H9 (cell line): ENCODE results near the gene TBC1D22A. TPM values are rescaled to one million over a fixed set of nuclear protein-coding genes. Genes with fewer than 3 reads are reported as not detected.
A peak's percentile ranks its signal among the peaks of the same experiment; 100 is the strongest.

Source experiments
- DNase-seq: peaks from one replicate; pipeline ENCODE4 v3.0.0-alpha.2; 2017
- H2AFZ ChIP-seq: one replicate; pipeline ENCODE4 v1.6.1; 2013; ENCODE audit warnings: mild to moderate bottlenecking, low read length, control low read depth, moderate library complexity
- H2AK5ac ChIP-seq: 2 replicates; pipeline ENCODE4 v1.6.1; 2013; ENCODE audit warnings: low read length, control low read depth, mixed read lengths; ENCODE audit not compliant: insufficient read length
- H2BK120ac ChIP-seq: one replicate; pipeline ENCODE4 v1.6.1; 2013; ENCODE audit warnings: low read depth, mild to moderate bottlenecking, low read length, control low read depth, inconsistent platforms; ENCODE audit not compliant: poor library complexity, severe bottlenecking
- H2BK12ac ChIP-seq: 2 replicates; pipeline ENCODE4 v1.6.1; 2013; ENCODE audit warnings: low read length, control low read depth, mixed read lengths, low read depth; ENCODE audit not compliant: insufficient read length
- H2BK15ac ChIP-seq: 2 replicates; pipeline ENCODE4 v1.6.1; 2013; ENCODE audit warnings: low read depth, low read length, control low read depth
- H2BK20ac ChIP-seq: one replicate; pipeline ENCODE4 v1.6.1; 2013; ENCODE audit warnings: low read depth, mild to moderate bottlenecking, low read length, control low read depth, inconsistent platforms; ENCODE audit not compliant: poor library complexity, severe bottlenecking
- H2BK5ac ChIP-seq: 2 replicates; pipeline ENCODE4 v1.6.1; 2013; ENCODE audit warnings: low read length, control low read depth, mixed read lengths; ENCODE audit not compliant: insufficient read length
- H3K14ac ChIP-seq: 2 replicates; pipeline ENCODE4 v1.6.1; 2013; ENCODE audit warnings: low read length, control low read depth; ENCODE audit not compliant: insufficient read depth
- H3K18ac ChIP-seq: 2 replicates; pipeline ENCODE4 v1.6.1; 2013; ENCODE audit warnings: low read depth, mild to moderate bottlenecking, mixed read lengths, low read length, control low read depth; ENCODE audit not compliant: insufficient read length
- H3K23ac ChIP-seq: 2 replicates; pipeline ENCODE4 v1.6.1; 2013; ENCODE audit warnings: low read length, control low read depth, mixed read lengths, low read depth; ENCODE audit not compliant: insufficient read length
- H3K23me2 ChIP-seq: 2 replicates; pipeline ENCODE4 v1.6.1; 2013; ENCODE audit warnings: low read depth, mild to moderate bottlenecking, mixed read lengths, low read length, control low read depth; ENCODE audit not compliant: insufficient read length, poor library complexity, severe bottlenecking
- H3K27ac ChIP-seq: 2 replicates; pipeline ENCODE4 v1.5.1; 2013; ENCODE audit warnings: low read length, control low read depth, mixed read lengths, low read depth; ENCODE audit not compliant: insufficient read length
- H3K27me3 ChIP-seq: 2 replicates; pipeline ENCODE4 v1.6.1; 2013; ENCODE audit warnings: low read length, control low read depth, inconsistent platforms; ENCODE audit not compliant: insufficient read depth
- H3K4ac ChIP-seq: 2 replicates; pipeline ENCODE4 v1.6.1; 2013; ENCODE audit warnings: low read depth, mild to moderate bottlenecking, control low read depth, inconsistent platforms, low read length, moderate library complexity
- H3K4me1 ChIP-seq: 2 replicates; pipeline ENCODE4 v1.6.1; 2013; ENCODE audit warnings: low read length, control low read depth, inconsistent platforms; ENCODE audit not compliant: insufficient read depth
- H3K4me2 ChIP-seq: 2 replicates; pipeline ENCODE4 v1.6.1; 2013; ENCODE audit warnings: low read length, control low read depth, mixed read lengths; ENCODE audit not compliant: insufficient read length, insufficient read depth
- H3K56ac ChIP-seq: 2 replicates; pipeline ENCODE4 v1.6.1; 2013; ENCODE audit warnings: low read depth, mild to moderate bottlenecking, mixed read lengths, low read length, control low read depth; ENCODE audit not compliant: insufficient read length
- H3K79me1 ChIP-seq: 2 replicates; pipeline ENCODE4 v1.6.1; 2013; ENCODE audit warnings: low read depth, mild to moderate bottlenecking, moderate library complexity, low read length, control low read depth, inconsistent platforms; ENCODE audit not compliant: insufficient read depth, poor library complexity, severe bottlenecking
- H3K79me2 ChIP-seq: 2 replicates; pipeline ENCODE4 v1.6.1; 2013; ENCODE audit warnings: low read length, control low read depth, inconsistent platforms; ENCODE audit not compliant: insufficient read depth
- H3K9ac ChIP-seq: 2 replicates; pipeline ENCODE4 v1.6.1; 2013; ENCODE audit warnings: low read length, control low read depth, mixed read lengths; ENCODE audit not compliant: insufficient read length; ENCODE audit errors: extremely low read depth
- H3K9me3 ChIP-seq: one replicate; pipeline ENCODE4 v1.6.1; 2013; ENCODE audit warnings: low read depth, low read length, inconsistent platforms; ENCODE audit not compliant: control insufficient read depth
- H3T11ph ChIP-seq: one replicate; pipeline ENCODE4 v1.6.1; 2013; ENCODE audit warnings: mild to moderate bottlenecking, low read length, control low read depth, inconsistent platforms
- H4K20me1 ChIP-seq: one replicate; pipeline ENCODE4 v1.6.1; 2013; ENCODE audit not compliant: control insufficient read depth, insufficient read length, insufficient read depth
- H4K5ac ChIP-seq: 2 replicates; pipeline ENCODE4 v1.6.1; 2013; ENCODE audit warnings: low read depth, mild to moderate bottlenecking, mixed read lengths, low read length, control low read depth; ENCODE audit not compliant: insufficient read length
- H4K8ac ChIP-seq: replicated peaks from 2 replicates; pipeline ENCODE4 v1.6.1; 2013; ENCODE audit warnings: low read length, control low read depth, mixed read lengths, low read depth; ENCODE audit not compliant: insufficient read length
- H4K91ac ChIP-seq: 2 replicates; pipeline ENCODE4 v1.6.1; 2013; ENCODE audit warnings: low read depth, mild to moderate bottlenecking, moderate library complexity, mixed read lengths, low read length, control low read depth; ENCODE audit not compliant: insufficient read length
- H3K27ac Mint-ChIP-seq, 3 experiments: 2 replicates in 2 of 3; 3 replicates in 1 of 3; pipeline ENCODE4 v1.8.0; 2020 to 2021; ENCODE audit warnings: mixed read lengths in 3 of 3, mild to moderate bottlenecking in 1 of 3, moderate library complexity in 1 of 3
- H3K27me3 Mint-ChIP-seq: 2 replicates; pipeline ENCODE4 v1.8.0; 2021; ENCODE audit warnings: low read depth, mild to moderate bottlenecking, moderate library complexity, mixed read lengths
- H3K36me3 Mint-ChIP-seq, 3 experiments: 2 replicates in 2 of 3; 3 replicates in 1 of 3; pipeline ENCODE4 v1.8.0; 2020 to 2021; ENCODE audit warnings: low read depth in 3 of 3, mixed read lengths in 3 of 3; ENCODE audit not compliant: insufficient read depth in 1 of 3
- H3K4me1 Mint-ChIP-seq, 2 experiments: 2 replicates each; pipeline ENCODE4 v1.8.0; 2020; ENCODE audit warnings: mixed read lengths in 2 of 2
- H3K4me3 Mint-ChIP-seq, 2 experiments: 2 replicates in 1 of 2; 3 replicates in 1 of 2; pipeline ENCODE4 v1.8.0; 2020 to 2021; ENCODE audit warnings: mild to moderate bottlenecking in 2 of 2, mixed read lengths in 2 of 2, moderate library complexity in 1 of 2
- H3K9me3 Mint-ChIP-seq, 2 experiments: 2 replicates in 1 of 2; 3 replicates in 1 of 2; pipeline ENCODE4 v1.8.0; 2020; ENCODE audit warnings: mild to moderate bottlenecking in 2 of 2, mixed read lengths in 2 of 2, moderate library complexity in 1 of 2
- WGBS: extraction: QIAGEN DNeasy Blood & Tissue Kit; methylation state at CpG from one replicate; pipeline ENCODE4 v1.1.7; 2013; ENCODE audit warnings: missing lambda C conversion rate, low lambda C conversion rate, mixed read lengths; ENCODE audit not compliant: insufficient read length; ENCODE audit errors: extremely low coverage; 5-methylcytosine and 5-hydroxymethylcytosine counted together
- total RNA-seq: library from RNA; stranded (reverse); gene quantifications from 2 replicates; pipeline ENCODE4 v1.2.1, GENCODE V29; 2021
- TF ChIP-seq, protein P1 (sequence below): fragments of 200-600 bp; sonication (generic); conservative IDR thresholded peaks from 3 replicates; pipeline ENCODE4 v1.8.0; 2021; ENCODE audit warnings: antibody characterized with exemption, mild to moderate bottlenecking

TBC1D22A gene
- total RNA-seq, 1 experiment from 2014 or later = 20.8 TPM

DNA sequence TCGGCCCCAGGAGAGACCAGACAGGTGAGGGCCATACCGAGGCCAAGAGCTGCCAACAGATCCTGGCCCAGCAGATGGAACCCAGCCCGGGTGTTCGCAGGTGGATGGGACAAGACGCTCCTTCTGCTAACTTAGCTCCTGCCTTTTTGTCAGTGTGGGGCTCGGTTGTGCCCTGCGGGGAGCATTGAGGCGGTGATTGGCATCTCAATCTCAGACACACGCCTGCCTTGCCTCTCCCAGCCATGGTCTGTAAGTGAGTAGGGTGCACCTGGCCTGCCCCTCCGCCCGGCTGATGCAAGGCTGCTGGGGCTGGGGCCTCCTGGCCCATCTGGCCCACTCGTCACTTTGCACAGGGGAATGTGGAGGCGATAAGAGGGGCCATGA is 350.1 kb downstream of the TBC1D22A start:
- H3K9me3 ChIP-seq = no peaks in the 10 kb centered on the region
- no peak overlapping the region for H3K4me3 Mint-ChIP-seq
- H2AK5ac ChIP-seq = no peak overlapping the region
- no peak overlapping the region for H3K9ac ChIP-seq
- H3K14ac ChIP-seq = 0 out of 2 replicates have a peak overlapping the region, but pooled peaks have one; percentile 10
- no peak overlapping the region for H3K23ac ChIP-seq
- H3K27ac ChIP-seq = no peak overlapping the region
- peaks cover 0 to 5% of the 10 kb centered on the region in 2 experiments; a peak in 2 of 4 replicates for H3K4me1 Mint-ChIP-seq
- TF ChIP-seq, protein P1, sequence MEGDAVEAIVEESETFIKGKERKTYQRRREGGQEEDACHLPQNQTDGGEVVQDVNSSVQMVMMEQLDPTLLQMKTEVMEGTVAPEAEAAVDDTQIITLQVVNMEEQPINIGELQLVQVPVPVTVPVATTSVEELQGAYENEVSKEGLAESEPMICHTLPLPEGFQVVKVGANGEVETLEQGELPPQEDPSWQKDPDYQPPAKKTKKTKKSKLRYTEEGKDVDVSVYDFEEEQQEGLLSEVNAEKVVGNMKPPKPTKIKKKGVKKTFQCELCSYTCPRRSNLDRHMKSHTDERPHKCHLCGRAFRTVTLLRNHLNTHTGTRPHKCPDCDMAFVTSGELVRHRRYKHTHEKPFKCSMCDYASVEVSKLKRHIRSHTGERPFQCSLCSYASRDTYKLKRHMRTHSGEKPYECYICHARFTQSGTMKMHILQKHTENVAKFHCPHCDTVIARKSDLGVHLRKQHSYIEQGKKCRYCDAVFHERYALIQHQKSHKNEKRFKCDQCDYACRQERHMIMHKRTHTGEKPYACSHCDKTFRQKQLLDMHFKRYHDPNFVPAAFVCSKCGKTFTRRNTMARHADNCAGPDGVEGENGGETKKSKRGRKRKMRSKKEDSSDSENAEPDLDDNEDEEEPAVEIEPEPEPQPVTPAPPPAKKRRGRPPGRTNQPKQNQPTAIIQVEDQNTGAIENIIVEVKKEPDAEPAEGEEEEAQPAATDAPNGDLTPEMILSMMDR = no peak
- no peaks in the 10 kb centered on the region for H3K79me1 ChIP-seq
- H2BK5ac ChIP-seq = no peak overlapping the region
- no peaks in the 10 kb centered on the region; the same call in 1 of the 2 replicates for H3K4me1 ChIP-seq
- H4K5ac ChIP-seq = no peak overlapping the region
- DNase-seq = no peak
- peaks cover 0 to 2% (median 0%) of the 10 kb centered on the region in 3 experiments; a peak in 2 of 7 replicates for H3K36me3 Mint-ChIP-seq
- H3K79me2 ChIP-seq = no peaks in the 10 kb centered on the region
- H3T11ph ChIP-seq = no peak overlapping the region
- H3K27ac Mint-ChIP-seq = peak overlapping the region in 1 of 3 experiments; percentile 77; a peak in 1 of 7 replicates
- H4K91ac ChIP-seq = no peak overlapping the region
- H2BK12ac ChIP-seq = no peak overlapping the region
- no peak overlapping the region for H2BK20ac ChIP-seq
- no CpG with 5 or more reads among the region's 13 CpGs for WGBS
- no peak overlapping the region for H3K18ac ChIP-seq
- no peak overlapping the region for H4K8ac ChIP-seq
- no peaks in the 10 kb centered on the region for H4K20me1 ChIP-seq
- H3K27me3 ChIP-seq = no peaks in the 10 kb centered on the region
- no peak overlapping the region for H2BK15ac ChIP-seq
- no peaks in the 10 kb centered on the region for H3K27me3 Mint-ChIP-seq
- H2BK120ac ChIP-seq = no peak overlapping the region
- H3K56ac ChIP-seq = no peak overlapping the region
- no peaks in the 10 kb centered on the region for H3K23me2 ChIP-seq
- H3K9me3 Mint-ChIP-seq = no peaks in the 10 kb centered on the region
- H3K4me2 ChIP-seq = no peak overlapping the region
- H3K4ac ChIP-seq = no peak overlapping the region
- H2AFZ ChIP-seq = no peak overlapping the region
